ENCODE data around the gene LIMS4.
"Not testable (repeated sequence)": the region's sequence is repeated elsewhere in the genome, so short reads cannot be mapped to it uniquely, and the experiment has no call there.

Gene LIMS4, protein sequence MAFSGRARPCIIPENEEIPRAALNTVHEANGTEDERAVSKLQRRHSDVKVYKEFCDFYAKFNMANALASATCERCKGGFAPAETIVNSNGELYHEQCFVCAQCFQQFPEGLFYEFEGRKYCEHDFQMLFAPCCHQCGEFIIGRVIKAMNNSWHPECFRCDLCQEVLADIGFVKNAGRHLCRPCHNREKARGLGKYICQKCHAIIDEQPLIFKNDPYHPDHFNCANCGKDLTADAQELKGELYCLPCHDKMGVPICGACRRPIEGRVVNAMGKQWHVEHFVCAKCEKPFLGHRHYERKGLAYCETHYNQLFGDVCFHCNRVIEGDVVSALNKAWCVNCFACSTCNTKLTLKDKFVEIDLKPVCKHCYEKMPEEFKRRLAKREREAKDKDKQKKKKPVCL

DNA sequence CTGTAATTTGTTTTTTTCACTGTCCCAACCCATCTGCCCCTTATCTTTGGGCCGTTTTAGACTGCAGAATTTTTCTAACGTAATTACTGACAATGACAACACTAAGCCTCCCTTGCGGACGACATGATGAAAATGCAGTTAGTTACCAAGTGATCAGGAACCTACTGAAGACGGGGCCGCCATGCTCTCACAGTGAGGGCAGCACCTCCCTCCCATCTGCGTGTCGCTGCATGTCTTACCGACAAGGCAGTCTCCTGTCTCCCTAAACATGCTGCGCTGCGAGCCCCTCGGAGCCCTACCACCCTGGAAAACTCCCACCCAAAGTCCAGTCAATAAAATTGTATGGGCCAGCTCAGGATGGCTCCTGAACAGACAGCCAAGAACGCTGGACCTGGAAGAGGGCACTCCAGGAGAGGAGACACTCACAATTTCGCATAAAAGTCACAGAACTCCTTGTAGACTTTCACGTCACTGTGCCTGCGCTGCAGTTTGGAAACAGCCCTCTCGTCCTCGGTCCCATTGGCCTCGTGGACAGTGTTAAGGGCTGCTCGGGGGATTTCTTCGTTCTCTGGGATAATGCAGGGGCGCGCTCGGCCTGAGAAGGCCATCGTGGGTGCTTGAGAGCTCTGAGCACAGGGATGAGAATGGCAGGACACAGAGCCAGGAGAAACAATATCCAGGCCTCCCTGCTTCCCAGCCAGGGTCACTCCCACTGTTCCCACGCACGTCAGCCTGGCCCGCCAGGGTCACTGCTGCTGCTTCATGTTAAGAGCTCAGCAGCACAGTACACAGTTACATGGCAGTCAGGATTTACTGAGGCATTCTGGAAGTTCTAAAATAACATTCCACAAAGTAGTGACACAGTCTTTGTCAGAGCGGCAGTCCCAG lies at the start of gene LIMS4:
TSS of gene LIMS4 (minus strand) at position 646 of the 888 bp plus-strand sequence. CDS start at position 608, 38 bp downstream.
- not testable (repeated sequence) for DNase-seq

DNA sequence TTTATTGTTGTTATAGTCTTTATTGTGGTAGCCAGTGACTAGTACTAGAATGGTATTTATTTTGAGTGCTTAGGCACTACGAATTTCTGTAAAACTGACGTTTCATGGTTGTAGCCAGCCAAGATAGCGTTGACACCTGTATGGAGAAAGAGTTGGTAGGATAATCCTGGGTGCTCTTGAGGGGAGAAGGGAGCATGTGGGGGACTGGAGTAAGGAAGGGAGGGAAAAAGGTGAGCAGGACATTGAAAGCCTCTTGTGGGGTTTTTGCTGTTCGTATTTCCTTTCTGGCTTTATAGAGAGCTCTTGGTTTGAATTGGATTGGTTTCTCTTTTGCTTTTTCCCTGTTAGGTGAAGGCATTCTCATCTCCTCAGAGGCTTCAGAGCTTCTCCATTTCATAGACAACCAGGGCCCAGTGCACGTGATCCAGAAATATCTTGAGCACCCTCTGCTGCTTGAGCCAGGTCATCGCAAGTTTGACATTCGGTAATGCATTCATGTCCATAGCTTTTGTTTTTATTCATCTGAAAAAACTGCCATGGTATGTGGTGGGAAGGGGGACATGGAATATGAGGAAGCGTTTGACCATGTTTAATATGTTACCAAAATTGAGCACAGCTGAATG lies 27.2 kb upstream of the LIMS4 start:
- not testable (repeated sequence) for DNase-seq

DNA sequence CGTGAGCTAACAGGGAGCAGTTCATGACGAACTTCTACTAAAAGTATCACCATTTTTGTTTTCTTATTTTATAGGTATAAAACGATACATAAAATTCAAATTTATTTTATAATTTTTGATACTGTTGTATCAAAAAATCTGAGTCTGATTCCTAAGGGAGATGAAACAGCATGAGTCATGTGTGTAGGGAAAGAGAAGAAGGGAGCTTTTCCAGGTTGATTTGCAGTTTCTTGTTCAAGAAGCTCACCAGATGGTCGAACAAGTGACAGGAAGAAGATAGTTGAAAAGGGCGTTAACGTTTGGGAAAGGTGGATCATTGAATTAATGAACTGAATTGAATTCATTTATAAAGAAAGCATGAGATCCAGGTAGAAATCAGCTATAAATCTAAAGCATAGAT lies 23.4 kb upstream of the LIMS4 start:
- DNase-seq: not testable (repeated sequence)

DNA sequence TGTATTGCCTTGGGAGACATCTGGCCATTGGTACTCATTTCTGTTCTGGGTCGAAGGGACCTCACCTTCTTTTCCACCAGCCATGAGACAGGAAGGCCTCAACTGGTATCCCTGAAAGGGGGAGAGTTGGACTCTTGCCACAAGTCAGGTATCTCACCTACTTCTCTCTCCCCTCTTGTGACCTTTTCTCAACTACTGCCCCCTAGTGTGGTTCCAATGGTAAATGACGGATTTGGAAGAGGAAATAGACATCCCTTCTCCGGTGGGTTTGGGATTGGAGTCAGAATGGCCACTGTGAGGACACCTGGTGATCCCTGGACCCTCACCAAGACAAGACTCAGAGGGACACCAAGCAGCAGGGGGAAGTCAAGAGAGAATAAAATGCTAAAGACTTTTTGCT lies 21.9 kb upstream of the LIMS4 start:
- DNase-seq: not testable (repeated sequence)

- DNase-seq: not testable (repeated sequence)
Measured at GRCh38 chr2:110488991-110489390, 16.4 kb upstream of the LIMS4 start.

DNA sequence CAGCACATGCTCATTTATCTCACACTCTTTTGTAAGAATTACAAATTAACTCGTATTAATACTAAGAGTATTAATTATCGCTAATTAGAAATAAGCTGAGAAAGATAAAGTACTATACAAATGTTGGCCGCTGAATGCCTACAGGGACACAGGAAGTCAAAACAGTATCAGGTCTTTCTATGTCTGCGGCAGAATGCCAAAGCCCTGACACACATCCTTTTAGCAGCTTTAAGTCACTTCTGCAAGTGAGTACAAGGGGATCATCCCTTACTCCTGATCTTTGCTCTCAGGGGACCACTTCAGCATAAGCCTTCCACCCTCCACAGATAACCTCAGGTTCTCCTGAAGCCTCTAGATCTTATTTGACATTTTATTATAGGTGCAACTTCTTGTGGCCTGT lies 10.1 kb upstream of the LIMS4 start:
- DNase-seq: not testable (repeated sequence)

DNA sequence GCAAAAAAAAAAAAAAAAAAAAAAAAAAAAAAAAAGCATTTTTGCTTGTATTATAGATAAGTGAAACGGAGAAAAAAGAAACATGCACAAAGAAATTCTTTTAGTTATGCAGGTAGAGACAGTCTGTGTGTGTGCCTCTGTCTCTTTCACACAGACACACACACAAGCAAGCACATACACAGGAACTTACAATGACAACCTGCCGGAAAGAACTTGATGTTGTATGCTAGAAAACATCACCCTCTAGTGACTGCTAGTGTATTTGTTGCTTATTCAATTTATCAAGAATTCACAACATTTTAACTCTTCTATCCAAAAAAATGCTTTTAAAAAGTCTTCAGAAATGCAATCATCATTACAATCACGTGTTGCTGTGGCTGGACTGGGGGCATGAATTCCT lies 8.6 kb upstream of the LIMS4 start:
- not testable (repeated sequence) for DNase-seq

- DNase-seq: not testable (repeated sequence)
Measured at GRCh38 chr2:110480084-110480483, 7.5 kb upstream of the LIMS4 start.

- DNase-seq: not testable (repeated sequence)
Measured at GRCh38 chr2:110477370-110477769, 4.8 kb upstream of the LIMS4 start.

DNA sequence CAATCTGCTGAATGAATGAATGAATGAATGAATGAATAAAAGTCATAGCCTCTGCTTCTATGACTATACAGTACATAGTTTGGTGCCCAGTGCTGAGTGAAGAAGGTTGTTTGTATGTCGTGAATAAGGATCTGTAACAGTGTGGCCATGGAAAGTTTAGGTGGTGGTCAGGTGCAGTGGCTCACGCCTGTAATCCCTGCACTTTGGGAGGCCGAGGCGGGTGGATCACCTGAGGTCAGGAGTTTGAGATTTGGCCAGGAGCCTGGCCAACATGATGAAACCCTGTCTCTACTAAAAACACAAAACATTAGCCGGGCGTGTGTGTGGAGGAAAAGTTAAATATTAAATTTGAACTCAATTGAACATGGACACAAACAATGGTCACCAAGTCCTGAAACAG lies 4.3 kb upstream of the LIMS4 start:
- DNase-seq: not testable (repeated sequence)

GRCh38 chr2:110475627-110476359 lies 3.2 kb upstream of the LIMS4 start:
- not testable (repeated sequence) for DNase-seq

- not testable (repeated sequence) for DNase-seq
Measured at GRCh38 chr2:110474898-110475297, 2.3 kb upstream of the LIMS4 start.

GRCh38 chr2:110473059-110473358 lies 393 bp upstream of the LIMS4 start:
- not testable (repeated sequence) for DNase-seq

DNA sequence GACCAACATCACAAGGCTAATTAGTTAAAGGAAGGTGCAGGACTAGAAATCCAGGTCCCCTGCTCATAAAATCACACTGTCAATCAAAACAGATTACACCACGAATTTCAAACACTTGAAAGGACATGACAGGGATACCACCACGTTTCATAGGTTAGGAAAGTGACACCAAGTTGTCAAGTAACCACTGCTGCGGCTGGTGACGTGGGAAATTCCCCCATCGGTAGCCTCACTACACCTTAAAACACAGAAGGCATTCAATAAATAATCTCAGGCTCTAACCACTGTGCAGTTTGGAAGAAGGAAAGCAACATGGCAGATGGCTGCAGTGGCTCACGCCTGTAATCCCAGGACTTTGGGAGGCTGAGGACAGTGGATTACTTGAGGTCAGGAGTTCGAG lies 3.7 kb downstream of the LIMS4 start:
- not testable (repeated sequence) for DNase-seq

GRCh38 chr2:110465312-110465711 lies 7.3 kb downstream of the LIMS4 start:
- DNase-seq: not testable (repeated sequence)

DNA sequence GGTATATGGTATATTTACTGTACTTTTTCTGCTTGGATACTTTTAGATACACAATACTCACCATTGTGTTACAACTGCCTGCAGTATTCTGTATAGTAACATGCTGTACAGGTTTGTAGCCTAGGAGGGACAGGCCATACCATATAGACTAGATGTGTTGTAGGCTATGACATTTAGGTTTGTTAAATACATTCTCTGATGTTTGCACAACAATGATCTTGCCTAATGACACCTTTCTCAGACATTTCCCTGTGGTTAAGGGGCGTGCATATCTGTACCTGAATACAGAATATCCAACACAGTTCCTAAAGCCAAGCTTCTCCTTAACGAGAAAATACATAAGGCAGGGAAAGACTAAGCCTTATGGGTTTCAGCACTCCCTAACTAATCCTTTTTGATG lies 10.2 kb downstream of the LIMS4 start:
- not testable (repeated sequence) for DNase-seq

DNA sequence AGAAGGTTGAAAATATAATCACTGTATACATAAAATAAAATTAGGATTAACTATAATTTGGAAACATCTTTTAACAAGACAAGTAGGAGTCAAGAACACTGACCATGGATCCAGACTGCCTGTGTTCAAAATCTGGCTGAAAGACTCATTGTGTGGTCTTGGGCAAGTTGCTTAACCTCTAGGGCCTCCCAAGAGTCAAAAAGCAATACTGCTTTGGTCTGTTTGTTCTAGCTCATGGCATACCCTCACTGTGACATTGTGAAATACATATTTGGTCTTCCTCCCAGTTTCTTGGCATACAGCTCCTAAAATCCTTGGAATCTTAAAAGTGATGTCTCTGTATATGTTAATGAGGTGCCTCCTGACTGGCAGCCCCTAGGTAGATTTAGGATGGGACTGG lies 12.3 kb downstream of the LIMS4 start:
- not testable (repeated sequence) for DNase-seq

DNA sequence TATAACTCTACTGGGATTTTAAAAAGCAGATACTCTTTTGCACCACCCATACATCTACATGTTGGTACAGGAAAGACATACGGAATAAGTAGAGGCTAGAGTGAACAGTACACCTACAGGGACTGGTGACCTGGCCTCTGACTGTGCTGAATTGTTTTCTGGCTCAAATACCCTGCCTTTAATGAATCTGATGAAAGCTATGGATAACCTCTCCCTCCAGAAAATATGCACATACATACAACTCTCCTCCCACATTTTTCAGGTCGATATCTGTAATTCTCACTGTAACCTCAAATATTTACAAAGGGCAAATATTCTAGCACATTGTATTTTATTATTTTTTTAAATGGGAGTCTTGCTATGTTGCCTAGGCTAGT lies 15.4 kb downstream of the LIMS4 start:
- not testable (repeated sequence) for DNase-seq

- not testable (repeated sequence) for DNase-seq
Measured at GRCh38 chr2:110456291-110457213, 16.1 kb downstream of the LIMS4 start.

DNA sequence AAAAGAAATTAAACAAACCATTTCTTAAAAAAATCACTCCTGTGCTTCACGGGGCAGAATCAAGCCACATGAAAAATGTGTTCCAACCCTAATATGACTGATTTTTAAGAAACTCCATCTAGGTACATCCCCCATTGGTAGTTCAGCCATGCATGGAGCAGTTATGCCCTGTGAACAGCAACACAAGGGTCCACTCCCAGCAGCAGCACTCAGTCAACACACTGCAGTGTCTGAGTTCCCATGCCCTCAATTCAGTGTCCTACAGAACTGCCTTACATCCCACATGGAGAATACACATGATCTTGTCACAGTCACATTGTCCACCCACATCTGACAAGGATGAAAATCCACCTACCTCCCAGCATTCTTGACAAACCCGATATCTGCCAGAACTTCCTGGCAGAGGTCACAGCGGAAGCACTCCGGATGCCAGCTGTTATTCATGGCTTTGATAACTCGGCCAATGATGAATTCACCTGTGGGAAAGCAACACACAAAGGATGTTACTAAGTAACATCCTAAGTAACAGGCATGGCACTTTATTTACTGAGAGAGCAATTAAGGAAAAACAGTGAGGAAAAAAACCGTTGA lies 17.4 kb downstream of the LIMS4 start:
- DNase-seq: not testable (repeated sequence)

DNA sequence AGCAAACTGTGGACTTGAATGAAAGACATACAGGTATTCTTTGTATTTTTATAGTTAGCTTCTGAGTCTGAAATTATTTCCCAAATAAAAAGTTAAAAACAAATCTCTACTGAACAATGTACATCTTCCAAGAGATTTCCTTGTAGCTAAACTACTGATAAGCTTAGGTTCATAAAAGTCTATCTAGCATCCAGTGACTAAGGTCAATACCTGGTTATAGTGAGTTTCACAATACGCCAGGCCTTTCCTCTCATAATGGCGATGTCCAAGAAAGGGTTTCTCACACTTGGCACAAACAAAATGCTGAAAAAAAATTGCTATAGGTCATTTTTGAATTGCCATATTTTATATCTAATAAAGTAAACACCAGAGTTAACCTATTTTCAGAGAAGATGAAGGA lies 21.7 kb downstream of the LIMS4 start:
- not testable (repeated sequence) for DNase-seq
